NCI-H1048 (cell line): Measurements from ENCODE around the gene PYCR2.
"Not testable (repeated sequence)": the region's sequence is repeated elsewhere in the genome, so short reads cannot be mapped to it uniquely, and the experiment has no call there.

Experiments
- DNase-seq: peaks from one replicate; lab custom pipeline; 2025; lab: John Stamatoyannopoulos, UW

The PYCR2 gene

GRCh38 chr1:225890346-225891228 is 33.5 kb downstream of the PYCR2 start:
- DNase-seq: no peak

GRCh38 chr1:225889743-225890142 is 34.3 kb downstream of the PYCR2 start:
- DNase-seq: no peak

DNA sequence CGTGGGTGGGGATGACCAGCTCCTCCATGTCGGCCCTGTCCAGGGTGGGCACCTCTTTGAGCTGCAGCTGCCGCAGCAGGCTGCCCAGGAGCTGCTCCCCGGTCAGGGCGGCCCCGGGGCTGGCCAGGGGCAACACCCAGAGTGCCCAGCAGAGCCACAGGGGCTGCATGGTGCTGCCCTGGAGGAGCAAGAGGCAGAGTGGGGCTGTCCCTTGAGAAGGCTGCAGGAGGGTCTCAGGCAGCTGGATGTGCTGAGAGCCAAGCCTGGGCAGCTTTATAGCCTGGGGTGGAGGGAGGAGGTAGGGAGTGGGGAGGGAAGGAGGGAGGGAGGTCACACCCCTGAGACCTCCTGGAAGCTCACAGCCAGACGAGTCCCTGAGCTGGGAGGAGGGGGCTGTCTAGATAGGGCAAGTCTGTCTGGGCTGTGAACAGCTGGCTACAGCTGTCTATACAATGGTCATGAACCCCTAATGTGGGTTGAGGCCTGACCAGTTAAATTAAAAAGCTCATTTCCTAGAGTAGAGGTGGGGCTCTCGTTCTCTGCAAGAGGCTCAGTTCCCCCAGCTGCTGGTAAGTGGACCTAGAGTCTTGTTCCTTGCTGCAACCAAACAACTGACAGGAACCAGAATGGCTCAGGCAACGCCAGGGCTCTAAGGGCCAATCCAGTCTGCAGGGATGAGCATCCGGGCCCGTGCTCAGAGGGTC is 35.0 kb downstream of the PYCR2 start, which contains the start of gene LEFTY1:
LEFTY1 (minus strand) TSS at position 249 of the 704 bp plus-strand sequence; CDS start at position 169, 80 bp downstream.
- no peak for DNase-seq

DNA sequence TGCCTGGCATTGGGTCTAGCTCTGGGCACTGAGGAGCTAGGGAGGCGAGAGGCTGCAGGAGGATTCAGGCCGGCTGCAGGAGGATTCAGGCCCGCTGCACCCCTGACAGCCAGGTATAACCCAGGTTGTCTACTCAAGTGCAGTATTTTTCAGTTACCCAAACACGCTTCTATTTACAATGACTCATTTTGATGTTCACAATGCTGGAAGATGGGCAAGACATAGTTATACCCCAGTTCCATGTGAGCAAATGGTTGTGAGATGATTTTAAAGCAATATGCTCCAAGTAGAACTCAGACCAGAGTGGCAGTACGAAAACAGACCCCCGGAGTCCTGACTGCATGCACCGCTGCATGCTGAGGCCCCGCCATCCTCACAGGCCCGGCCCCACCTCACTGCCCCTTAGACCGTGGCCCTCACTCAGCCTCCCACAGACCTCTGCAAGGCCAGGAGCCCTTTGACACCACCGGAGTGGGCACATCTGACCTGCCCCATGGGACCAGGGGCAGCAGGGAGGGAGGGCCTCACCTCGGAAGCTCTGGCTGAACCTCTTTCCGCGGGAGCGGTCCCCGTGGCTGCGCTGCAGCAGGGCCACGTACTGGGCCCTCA is 35.7 kb downstream of the PYCR2 start:
- no peak for DNase-seq

DNA sequence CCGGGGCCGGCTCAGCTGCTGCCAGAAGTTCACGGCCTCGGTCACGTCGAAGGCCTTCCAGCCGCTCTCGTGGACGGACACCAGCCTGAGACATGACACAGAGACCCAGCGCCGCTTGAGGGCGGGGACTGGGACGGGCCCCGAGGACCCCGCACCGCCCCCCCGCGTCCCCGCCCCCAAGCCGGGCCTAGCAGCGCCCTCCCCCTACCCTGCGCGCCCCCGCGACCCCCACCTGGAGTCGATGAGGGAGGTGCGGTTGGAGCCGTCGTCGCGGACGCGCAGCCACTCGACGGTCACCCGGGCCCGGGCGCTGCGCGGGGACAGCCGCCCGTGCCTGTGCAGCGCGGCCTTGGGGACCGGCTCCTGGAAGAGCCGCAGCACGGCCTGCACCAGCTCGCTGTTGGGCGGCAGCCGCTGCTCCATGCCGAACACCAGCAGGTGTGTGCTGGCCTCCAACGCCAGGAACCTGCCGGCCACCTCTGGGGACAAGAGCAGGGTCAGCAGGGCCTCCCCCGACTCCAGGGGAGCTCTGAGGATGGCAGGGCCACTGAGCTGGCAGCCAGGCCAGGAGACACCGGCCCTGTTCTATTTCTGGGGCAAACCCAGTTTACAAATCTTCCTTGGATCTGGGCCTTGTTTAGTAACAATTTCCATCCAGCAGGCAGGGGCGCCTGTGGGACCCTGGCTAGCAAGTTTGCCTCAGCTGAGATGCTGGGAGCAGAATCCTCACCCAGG is 36.3 kb downstream of the PYCR2 start:
- not testable (repeated sequence) for DNase-seq

GRCh38 chr1:225887030-225887314 is 37.1 kb downstream of the PYCR2 start:
- no peak for DNase-seq

GRCh38 chr1:225886159-225887029 is 37.7 kb downstream of the PYCR2 start:
- DNase-seq: no peak

GRCh38 chr1:225885336-225885735 is 38.7 kb downstream of the PYCR2 start:
- no peak for DNase-seq

GRCh38 chr1:225883616-225884265 is 40.3 kb downstream of the PYCR2 start:
- no peak for DNase-seq

- no peak for DNase-seq
Observed at GRCh38 chr1:225882694-225883615, 41.1 kb downstream of the PYCR2 start.

GRCh38 chr1:225881959-225882693 is 41.9 kb downstream of the PYCR2 start, which contains the start of gene TMEM63A:
TMEM63A (minus strand) TSS chr1:225882380; CDS start chr1:225877580, 4,800 bp downstream.
- DNase-seq: peak; percentile 65

DNA sequence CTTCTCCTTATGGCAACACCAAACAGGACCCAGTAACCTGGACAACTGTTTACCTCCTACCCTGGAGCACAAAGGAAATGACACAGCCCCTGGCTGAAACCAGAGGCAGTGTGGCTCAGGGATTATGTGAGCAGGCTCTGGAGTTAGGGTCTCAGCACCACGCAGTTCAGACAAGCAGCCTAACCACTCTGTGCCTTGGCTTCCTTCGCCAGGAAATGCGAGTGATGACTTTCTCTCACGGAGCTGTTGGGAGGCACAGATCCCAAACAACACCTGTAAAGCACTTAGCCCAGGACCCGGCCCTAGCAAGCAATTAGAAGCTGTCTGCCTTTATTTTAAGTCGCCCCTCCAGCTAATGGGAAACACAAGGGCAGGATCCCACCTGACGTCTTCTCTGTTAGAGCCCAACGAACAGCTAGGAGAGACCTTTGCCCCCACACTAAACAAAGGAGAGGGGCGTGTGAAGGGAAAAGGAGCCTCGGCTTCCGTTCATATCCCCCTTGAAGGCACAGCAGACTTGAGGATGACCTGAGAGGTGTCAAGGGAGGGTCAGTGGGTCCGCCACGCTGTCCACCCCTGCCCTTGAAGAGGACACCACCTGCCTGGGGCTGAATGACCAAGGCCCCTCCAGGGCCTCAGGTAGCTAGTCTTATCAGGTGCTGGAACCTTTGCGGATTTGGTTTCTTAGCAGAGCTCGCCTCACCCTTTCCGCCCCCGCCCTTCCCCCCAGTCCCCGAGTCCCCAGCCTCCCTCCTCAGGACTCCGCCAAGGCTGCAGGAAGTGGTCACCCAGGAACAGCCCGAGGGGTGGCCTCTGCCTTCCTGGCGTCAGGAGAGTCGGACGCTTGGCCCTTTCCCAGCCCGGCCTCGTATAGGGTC is 42.7 kb downstream of the PYCR2 start:
- no peak for DNase-seq

- no peak for DNase-seq
Observed at GRCh38 chr1:225880636-225881035, 43.4 kb downstream of the PYCR2 start.

GRCh38 chr1:225880222-225880588 is 43.8 kb downstream of the PYCR2 start:
- DNase-seq: no peak

- no peak for DNase-seq
Observed at GRCh38 chr1:225879521-225880221, 44.4 kb downstream of the PYCR2 start.

GRCh38 chr1:225878282-225878681 is 45.8 kb downstream of the PYCR2 start:
- DNase-seq: no peak

GRCh38 chr1:225877580-225877979 is 46.5 kb downstream of the PYCR2 start:
- no peak for DNase-seq
